ENCODE data around the gene GOSR2.
"Not testable (repeated sequence)": the region's sequence is repeated elsewhere in the genome, so short reads cannot be mapped to it uniquely, and the experiment has no call there.

The GOSR2 gene

DNA sequence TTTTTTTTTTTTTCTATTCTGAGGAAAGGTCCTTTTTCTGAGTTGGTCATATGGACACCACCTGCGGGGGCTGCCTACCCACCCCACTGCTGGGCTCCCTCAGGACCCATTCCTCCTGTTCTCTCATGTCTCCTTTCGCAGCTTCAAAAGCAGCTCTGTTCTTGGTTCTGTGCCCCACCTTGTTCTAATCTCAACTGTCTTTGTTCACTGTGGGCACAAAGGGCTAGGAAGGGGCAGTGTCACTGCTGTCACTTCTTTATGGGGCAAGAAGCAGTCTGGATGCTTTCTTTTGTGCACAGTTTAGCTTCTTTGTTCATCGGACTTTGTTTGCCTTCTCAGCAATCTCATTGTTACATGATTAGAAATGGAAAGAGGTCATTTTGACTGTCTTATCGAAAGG, 7.1 kb downstream of the GOSR2 start:
- DNase-seq (ENCODE audit: low read depth in 3 of 3), result no peak

- no peak for DNase-seq (ENCODE audit: low read depth in 3 of 3)
Observed at GRCh38 chr17:46931596-46931995, 8.6 kb downstream of the GOSR2 start.

GRCh38 chr17:46935658-46936266, 12.8 kb downstream of the GOSR2 start:
- DNase-seq (ENCODE audit: low read depth in 3 of 3), result no peak

DNA sequence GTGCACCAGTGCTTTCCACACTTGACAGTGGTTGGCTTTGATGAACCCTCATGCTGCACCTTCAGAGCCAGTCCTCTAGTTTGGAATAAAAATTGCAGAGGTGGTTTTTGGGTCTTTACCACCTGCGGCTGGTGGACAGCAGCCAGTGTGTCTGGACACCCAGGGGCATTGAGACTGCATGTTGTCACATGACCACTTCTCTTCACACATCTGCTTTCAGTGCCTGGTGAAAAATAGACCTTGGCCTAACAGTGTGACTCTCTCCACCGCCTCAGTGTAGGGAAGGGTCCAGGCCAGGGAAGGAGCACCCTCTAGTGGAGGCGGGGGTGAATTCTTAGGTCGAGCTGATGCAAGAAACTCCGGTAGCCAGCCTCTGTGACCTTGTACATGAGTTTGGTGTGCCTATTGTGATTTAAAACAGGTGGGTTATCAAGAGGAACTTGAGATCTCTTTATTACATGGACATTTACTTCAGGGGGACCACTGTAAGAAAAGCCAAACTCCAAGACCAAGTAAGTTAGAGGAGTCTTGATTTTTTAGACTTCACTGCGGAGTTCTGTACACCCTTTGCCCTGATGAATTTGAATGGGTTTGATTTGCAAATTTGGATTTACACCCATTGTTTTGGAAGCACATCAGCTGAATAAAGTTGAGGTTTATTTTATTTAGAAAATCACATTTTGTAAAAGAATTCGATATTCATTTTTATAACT, 17.9 kb downstream of the GOSR2 start:
- DNase-seq (ENCODE audit: low read depth in 3 of 3), result peak; percentile 46 to 65 (median 48)

GRCh38 chr17:46942441-46943217, 19.7 kb downstream of the GOSR2 start:
- peak in 1 of 3 experiments; percentile 54 for DNase-seq (ENCODE audit: low read depth in 3 of 3)

GRCh38 chr17:46943218-46943500, 20.2 kb downstream of the GOSR2 start:
- no peak for DNase-seq (ENCODE audit: low read depth in 3 of 3)

DNA sequence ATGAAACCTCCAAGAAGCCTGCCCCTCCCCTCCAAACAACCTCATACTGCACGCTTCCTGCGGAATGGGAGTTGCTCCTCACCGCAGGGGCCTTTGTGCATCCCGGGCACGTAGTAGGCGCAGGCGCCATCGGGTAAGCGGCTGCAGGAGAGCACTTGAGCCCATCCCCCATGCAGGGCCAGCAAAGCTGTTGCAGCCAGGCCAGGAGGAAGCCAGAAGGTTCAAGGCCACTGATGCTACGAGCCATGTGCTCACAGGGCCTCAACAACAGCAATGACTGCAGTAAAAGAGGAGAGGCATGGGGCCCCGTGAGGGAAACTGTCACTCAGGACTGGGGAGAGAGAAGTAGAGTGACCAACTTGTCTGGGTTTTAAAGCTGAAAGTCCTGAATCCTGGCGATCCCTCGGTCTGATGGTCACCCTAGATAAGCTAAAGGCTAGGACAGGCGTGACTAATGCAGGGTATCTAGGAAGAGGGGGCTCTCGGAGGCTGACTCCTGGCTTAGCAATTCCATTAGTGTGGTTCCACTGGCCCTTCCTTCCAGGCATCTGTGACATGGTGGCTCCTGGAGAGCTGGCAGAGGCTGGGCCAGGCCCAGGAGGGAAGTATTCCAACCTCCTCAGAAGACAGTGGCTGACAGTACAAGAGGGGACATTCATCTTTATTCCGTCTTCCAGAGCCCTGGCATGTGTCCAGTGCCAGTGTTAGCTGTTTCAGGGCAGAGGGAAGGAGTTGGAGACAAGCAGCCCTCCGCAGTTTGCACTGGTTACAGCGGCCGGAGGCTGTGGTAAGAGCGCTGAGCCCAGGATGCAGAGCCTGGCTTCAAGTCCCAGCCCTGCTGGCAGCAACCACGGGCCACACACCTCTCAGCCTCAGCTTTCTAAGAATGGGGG, 20.8 kb downstream of the GOSR2 start:
- no peak for DNase-seq (ENCODE audit: low read depth in 3 of 3)

DNA sequence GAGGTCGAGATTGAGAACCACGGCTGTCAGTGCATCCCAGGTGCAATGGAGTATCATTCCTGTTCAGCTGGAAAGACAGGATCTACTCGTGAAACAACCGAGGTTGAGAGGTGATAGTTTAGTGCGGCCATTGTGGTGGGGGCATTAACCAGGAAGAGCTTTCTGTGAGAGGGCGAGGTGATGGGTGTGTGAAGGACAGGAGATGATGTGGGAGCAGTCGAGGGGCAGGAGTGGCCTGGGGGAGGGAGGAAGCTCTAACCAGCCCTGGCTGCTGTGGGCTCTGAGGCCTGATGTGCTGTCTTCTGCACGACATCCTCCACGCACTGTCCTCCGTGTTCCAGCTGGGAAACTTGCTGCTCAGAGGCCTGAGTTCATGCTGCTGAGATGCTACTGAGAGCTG, 22.0 kb downstream of the GOSR2 start:
- DNase-seq (ENCODE audit: low read depth in 3 of 3), result no peak

GRCh38 chr17:46947216-46947615, 24.3 kb downstream of the GOSR2 start:
- DNase-seq (ENCODE audit: low read depth in 3 of 3), result no peak

DNA sequence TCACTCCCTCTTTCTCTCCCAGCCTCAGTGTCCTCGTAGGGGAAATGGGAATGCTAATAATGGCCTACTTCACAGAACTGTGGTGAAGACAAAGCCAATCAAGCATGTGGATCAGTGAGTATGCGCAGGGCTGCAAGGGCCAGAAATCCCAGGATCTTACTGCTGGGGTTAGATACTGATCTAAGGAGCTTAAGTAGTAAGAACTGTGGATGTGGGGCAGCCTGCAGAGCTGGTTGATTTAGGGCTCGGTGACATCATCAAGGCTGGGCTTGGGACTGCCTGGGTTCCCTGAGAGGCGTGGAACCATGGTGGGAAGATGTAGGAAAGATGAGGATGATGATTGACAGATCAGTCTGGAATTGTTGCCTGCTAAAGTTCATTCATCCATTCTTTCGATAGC, 25.6 kb downstream of the GOSR2 start:
- DNase-seq (ENCODE audit: low read depth in 3 of 3), result no peak

DNA sequence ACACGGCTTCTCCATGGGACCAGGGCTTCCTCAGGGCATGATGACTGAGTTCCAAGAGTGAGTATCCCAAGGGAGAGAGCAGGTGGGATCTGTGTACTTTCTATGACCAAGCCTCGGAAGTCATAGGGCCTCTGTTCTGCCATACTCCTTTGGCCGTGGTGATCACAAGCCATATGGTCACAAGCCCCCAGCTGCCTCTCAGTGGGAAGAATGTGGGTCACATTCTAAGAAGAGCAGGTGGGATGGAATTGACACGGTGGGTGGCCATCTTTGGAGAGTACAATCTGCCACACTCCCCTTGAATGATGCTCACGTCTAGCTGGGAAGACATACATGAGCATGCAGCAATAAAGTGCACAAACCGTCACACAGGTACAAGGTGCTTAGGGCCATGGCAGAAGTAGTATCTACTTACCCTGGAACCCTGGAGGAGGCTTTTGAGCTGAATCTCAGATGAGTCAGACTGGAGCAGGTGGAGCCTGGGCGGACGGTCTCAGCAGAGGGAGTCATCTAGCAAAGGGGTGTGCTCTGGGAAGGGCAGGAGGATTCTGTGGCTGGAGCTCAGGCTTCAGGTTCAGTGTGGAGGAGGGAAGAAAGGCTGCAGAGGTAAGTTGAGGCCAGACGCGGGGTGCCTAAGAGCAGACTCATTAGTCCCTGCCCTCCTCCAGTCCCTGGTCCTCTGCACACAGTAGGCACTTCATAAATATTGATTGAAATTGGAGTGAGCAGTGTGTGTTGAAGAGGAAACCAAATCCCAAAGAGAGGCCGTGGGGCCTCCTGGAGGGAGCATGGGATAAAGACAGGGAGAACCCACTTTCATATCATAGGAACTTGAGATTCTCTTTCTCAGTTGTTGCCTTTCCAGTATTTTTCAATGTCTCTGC, 26.6 kb downstream of the GOSR2 start:
- DNase-seq (ENCODE audit: low read depth in 3 of 3), result no peak

GRCh38 chr17:46950342-46950996, 27.5 kb downstream of the GOSR2 start:
- DNase-seq (ENCODE audit: low read depth in 3 of 3), result no peak

DNA sequence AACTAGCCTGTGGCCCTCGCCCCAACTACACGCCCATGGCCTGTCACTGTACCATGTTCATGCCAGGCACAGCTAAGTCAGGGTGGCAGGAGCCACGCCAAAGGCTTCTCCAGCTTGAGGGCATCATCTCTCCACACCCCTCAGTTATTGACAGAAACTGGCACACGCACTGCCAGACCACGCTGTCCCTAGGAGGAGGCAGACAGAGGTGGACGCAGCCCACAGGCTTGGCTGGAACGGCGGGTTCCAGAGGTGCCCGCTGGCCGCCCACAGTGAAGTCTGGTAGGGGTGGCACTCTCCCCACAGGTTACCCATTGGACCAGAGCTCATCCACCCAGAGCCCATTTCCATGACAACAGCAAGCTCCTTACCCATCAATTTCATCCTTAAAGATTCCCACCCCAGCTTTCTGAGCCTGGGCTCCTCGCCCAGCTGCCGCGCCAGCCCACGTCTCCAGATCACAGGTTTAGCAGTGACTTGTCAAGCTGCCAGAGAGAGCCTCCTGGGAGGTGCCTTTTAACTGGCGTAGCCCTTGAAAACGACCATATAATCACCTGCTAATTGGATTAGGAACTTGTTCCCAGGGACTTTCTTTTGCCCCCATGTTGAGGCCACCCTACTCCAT, 28.1 kb downstream of the GOSR2 start:
- DNase-seq (ENCODE audit: low read depth in 3 of 3), result no peak

GRCh38 chr17:46951706-46952105, 28.7 kb downstream of the GOSR2 start:
- no peak for DNase-seq (ENCODE audit: low read depth in 3 of 3)

- DNase-seq (ENCODE audit: low read depth in 3 of 3), result no peak
Observed at GRCh38 chr17:46952115-46952514, 29.2 kb downstream of the GOSR2 start.

- not testable (repeated sequence) for DNase-seq (ENCODE audit: low read depth in 3 of 3)
Observed at GRCh38 chr17:46953191-46953590, 30.2 kb downstream of the GOSR2 start.

GRCh38 chr17:46958041-46958591, 35.2 kb downstream of the GOSR2 start:
- DNase-seq (ENCODE audit: low read depth in 3 of 3), result no peak

- no peak for DNase-seq (ENCODE audit: low read depth in 3 of 3)
Observed at GRCh38 chr17:46960152-46960551, 37.2 kb downstream of the GOSR2 start.

GRCh38 chr17:46962374-46962790, 39.4 kb downstream of the GOSR2 start:
- DNase-seq (ENCODE audit: low read depth in 3 of 3), result no peak

GRCh38 chr17:46963571-46963970, 40.6 kb downstream of the GOSR2 start:
- DNase-seq (ENCODE audit: low read depth in 3 of 3), result no peak

Measured in stimulated activated CD4-positive, alpha-beta T cell treated with anti-CD3 and anti-CD28 coated beads, TNF-alpha, amount 100 ng/mL, for 24 hours (primary cell).